ENCODE results near the gene LAMC2.
"Not testable (repeated sequence)": the region's sequence is repeated elsewhere in the genome, so short reads cannot be mapped to it uniquely, and the experiment has no call there.

Gene LAMC2

DNA sequence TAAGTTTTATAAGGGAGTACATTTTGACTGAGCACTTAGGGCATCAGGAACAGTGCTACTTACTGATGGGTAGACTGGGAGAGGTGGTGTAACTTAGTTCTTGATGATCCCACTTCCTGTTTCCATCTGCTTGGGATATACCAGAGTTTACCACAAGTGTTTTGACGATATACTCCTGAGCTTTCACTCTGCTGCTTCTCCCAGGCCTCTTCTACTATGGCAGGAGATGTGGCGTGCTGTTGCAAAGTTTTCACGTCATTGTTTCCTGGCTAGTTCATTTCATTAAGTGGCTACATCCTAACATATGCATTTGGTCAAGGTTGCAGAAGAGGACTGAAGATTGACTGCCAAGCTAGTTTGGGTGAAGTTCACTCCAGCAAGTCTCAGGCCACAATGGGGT, 41.3 kb upstream of the LAMC2 start:
- H3K27ac ChIP-seq, result no peak overlapping the region
- TF ChIP-seq, protein P1, sequence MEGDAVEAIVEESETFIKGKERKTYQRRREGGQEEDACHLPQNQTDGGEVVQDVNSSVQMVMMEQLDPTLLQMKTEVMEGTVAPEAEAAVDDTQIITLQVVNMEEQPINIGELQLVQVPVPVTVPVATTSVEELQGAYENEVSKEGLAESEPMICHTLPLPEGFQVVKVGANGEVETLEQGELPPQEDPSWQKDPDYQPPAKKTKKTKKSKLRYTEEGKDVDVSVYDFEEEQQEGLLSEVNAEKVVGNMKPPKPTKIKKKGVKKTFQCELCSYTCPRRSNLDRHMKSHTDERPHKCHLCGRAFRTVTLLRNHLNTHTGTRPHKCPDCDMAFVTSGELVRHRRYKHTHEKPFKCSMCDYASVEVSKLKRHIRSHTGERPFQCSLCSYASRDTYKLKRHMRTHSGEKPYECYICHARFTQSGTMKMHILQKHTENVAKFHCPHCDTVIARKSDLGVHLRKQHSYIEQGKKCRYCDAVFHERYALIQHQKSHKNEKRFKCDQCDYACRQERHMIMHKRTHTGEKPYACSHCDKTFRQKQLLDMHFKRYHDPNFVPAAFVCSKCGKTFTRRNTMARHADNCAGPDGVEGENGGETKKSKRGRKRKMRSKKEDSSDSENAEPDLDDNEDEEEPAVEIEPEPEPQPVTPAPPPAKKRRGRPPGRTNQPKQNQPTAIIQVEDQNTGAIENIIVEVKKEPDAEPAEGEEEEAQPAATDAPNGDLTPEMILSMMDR (IDR thresholded peaks at IDR 0.05), result no peak
- TF ChIP-seq ZFX (IDR thresholded peaks at IDR 0.05; ENCODE audit: borderline replicate concordance), result no peak

DNA sequence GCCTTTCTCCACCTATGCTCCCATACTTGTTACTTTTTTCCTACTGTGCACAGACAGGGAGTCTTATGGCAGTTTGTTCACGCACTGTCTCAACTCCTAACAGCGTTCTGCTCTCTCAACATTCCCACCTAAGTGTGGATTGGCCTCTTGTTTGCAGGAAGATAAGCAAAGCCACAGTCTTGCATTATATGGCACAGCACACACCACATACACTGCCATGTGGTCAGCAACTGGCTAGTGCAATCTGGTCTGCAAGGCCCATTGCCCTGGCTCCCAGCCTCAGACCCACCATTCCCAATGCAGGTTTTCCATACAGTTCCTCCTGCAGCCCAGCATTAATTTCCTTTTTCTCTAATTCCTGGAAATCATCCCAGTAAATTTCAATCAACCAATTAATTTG, 38.3 kb upstream of the LAMC2 start:
- no peak for TF ChIP-seq ZFX (IDR thresholded peaks at IDR 0.05; ENCODE audit: borderline replicate concordance)
- TF ChIP-seq, protein P1 (IDR thresholded peaks at IDR 0.05), result no peak
- no peak overlapping the region for H3K27ac ChIP-seq

DNA sequence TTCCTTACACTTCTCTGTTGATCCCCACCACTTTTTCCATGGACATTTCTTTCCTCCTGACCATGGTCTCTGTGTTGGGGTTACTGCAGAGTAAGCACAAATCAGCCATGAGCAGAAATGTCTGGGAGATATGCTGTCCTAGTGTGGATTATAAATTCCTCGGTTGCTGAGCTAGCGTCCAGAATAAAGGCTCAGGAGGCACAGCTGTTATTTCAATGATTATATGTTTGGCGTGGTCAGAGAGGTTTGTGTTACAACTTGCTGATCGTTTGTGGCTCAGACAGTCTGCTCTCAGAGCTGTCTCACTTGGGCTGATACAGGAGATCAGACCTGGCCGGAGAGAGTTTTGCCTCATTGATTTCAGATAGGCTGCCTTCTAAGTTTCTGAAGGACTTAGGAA, 37.5 kb upstream of the LAMC2 start:
- no peak for TF ChIP-seq ZFX (IDR thresholded peaks at IDR 0.05; ENCODE audit: borderline replicate concordance)
- TF ChIP-seq, protein P1 (IDR thresholded peaks at IDR 0.05), result no peak
- no peak overlapping the region for H3K27ac ChIP-seq

DNA sequence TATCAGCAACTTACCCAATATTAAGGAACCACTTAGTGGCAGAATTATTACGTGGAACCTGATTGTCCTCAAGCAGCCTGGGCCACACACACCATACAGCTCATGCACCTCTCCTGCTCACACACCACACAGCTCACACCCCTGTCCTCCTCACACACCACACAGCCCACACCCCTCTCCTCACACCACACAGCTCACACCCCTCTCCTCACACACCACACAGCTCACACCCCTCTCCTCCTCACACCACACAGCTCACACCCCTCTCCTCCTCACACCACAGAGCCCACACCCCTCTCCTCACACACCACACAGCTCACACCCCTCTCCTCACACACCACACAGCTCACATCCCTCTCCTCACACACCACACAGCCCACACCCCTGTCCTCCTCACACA, 36.8 kb upstream of the LAMC2 start:
- TF ChIP-seq, protein P1 (IDR thresholded peaks at IDR 0.05), result no peak
- TF ChIP-seq ZFX (IDR thresholded peaks at IDR 0.05; ENCODE audit: borderline replicate concordance), result no peak
- no peak overlapping the region for H3K27ac ChIP-seq

DNA sequence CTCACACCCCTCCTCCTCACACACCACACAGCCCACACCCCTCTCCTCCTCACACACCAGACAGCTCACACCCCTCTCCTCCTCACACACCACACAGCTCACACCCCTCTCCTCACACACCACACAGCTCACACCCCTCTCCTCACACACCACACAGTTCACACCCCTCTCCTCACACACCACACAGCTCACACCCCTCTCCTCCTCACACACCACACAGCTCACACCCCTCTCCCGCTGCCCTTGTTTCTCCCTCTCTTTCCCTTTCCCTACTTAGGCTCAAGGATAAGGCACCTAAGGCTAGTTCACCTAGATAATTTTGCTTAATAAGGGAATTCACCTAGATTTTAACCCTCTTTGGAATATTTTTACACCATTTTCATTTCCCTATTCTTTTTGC, 36.0 kb upstream of the LAMC2 start:
- H3K27ac ChIP-seq, result not testable (repeated sequence)

DNA sequence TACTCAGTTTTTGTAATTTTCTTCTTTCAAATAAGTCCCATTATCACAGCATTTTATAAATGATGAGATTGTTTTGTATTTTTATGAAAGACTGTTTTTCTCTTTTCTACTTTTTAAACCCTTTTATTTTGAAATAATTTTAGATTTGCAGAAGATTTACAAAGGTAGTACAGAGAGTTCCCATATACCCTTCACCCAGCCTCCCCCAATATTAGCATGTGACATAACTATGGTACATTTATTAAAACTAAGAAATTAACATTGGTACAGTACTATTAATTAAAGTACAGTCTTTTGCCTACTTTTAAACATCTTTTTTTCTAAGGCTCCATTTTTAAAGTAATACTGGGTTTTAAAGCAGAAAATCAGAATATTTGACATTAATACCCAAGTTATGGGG, 35.6 kb upstream of the LAMC2 start:
- no peak overlapping the region for H3K27ac ChIP-seq
- TF ChIP-seq, protein P1 (IDR thresholded peaks at IDR 0.05), result no peak
- TF ChIP-seq ZFX (IDR thresholded peaks at IDR 0.05; ENCODE audit: borderline replicate concordance), result no peak

DNA sequence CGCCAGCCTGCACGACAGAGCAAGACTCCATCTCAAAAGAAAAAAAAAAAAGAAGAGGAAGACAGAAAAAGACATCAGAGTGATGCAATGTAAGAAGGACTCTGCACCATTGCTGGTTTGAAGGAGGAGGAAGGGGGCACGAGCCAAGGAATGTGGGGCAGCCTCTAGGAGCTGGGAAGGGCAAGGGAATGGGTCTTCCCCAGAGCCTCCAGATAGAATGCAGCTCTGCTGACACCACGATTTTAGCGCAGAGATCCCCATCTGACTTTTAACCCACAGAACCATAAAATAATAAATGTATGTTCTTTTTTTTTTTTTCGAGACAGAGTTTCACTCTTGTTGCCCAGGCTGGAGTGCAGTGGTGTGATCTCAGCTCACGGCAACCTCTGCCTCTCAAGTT, 33.9 kb upstream of the LAMC2 start:
- no peak overlapping the region for H3K27ac ChIP-seq
- TF ChIP-seq ZFX (IDR thresholded peaks at IDR 0.05; ENCODE audit: borderline replicate concordance), result no peak
- TF ChIP-seq, protein P1 (IDR thresholded peaks at IDR 0.05), result no peak

DNA sequence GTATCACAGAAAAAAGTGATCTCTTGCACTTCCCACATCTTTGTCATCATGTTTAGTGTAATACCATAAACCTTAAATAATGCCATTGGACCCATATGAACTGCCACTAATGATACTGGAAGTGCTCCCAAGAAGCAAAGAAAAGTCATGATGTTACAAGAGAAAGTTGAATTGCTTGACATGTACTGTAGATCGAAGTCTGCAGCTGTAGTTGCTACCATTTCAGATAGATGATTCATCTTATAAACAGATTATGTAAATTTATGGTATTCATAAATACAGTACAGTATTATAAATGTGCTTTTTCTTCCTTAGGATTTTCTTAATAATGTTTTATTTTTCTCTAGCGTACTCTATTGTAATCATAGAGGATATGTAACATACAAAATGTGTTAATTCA, 30.1 kb upstream of the LAMC2 start:
- TF ChIP-seq, protein P1 (IDR thresholded peaks at IDR 0.05), result no peak
- no peak for TF ChIP-seq ZFX (IDR thresholded peaks at IDR 0.05; ENCODE audit: borderline replicate concordance)
- peak overlapping the region; percentile 37 for H3K27ac ChIP-seq
